Astrocyte (in vitro differentiated cells and primary cell): Measurements from ENCODE around the gene PTPRE. TPM values are rescaled to one million over a fixed set of nuclear protein-coding genes. Genes with fewer than 3 reads are reported as not detected.

Experiments used
- DNase-seq: peaks from one replicate; pipeline ENCODE4 v3.0.0-alpha.2; 2010; ENCODE audit warnings: low read depth
- FAIRE-seq: peaks from 2 replicates; lab custom pipeline; 2011; peaks lifted over from hg19 to GRCh38; lab: Jason Lieb, UNC
- H2AFZ ChIP-seq: 2 replicates; pipeline ENCODE4 v1.6.0; 2012; ENCODE audit warnings: low read depth, low read length, inconsistent platforms
- H3K27ac ChIP-seq: 2 replicates; pipeline ENCODE4 v1.5.1; 2011; ENCODE audit warnings: low read depth, low read length, inconsistent platforms
- H3K27me3 ChIP-seq: 2 replicates; pipeline ENCODE4 v1.6.0; 2011; ENCODE audit warnings: low read length, inconsistent platforms; ENCODE audit not compliant: insufficient read depth
- H3K36me3 ChIP-seq: 2 replicates; pipeline ENCODE4 v1.5.1; 2011; ENCODE audit warnings: low read length, inconsistent platforms; ENCODE audit not compliant: insufficient read depth
- H3K4me1 ChIP-seq: 2 replicates; pipeline ENCODE4 v1.5.1; 2011; ENCODE audit warnings: low read length, inconsistent platforms; ENCODE audit not compliant: insufficient read depth
- H3K4me2 ChIP-seq: 2 replicates; pipeline ENCODE4 v1.6.0; 2012; ENCODE audit warnings: low read length, inconsistent platforms
- H3K4me3 ChIP-seq: 2 replicates; pipeline ENCODE4 v1.5.1; 2011; ENCODE audit warnings: low read depth, mild to moderate bottlenecking, low read length, inconsistent platforms; ENCODE audit not compliant: insufficient read depth
- H3K79me2 ChIP-seq: 2 replicates; pipeline ENCODE4 v1.6.0; 2012; ENCODE audit warnings: mild to moderate bottlenecking, low read length, inconsistent platforms; ENCODE audit not compliant: insufficient read depth
- H3K9ac ChIP-seq: 2 replicates; pipeline ENCODE4 v1.6.0; 2012; ENCODE audit warnings: mild to moderate bottlenecking, low read length, inconsistent platforms
- H3K9me3 ChIP-seq: 2 replicates; pipeline ENCODE4 v1.5.1; 2012; ENCODE audit warnings: low read depth, mild to moderate bottlenecking, low read length, inconsistent platforms; ENCODE audit not compliant: insufficient read depth
- H4K20me1 ChIP-seq: 2 replicates; pipeline ENCODE4 v1.6.0; 2012; ENCODE audit warnings: low read length, inconsistent platforms; ENCODE audit not compliant: insufficient read depth
- H3K27ac Mint-ChIP-seq: one replicate; pipeline ENCODE4 v1.8.0; 2021; ENCODE audit warnings: mild to moderate bottlenecking, mixed read lengths; ENCODE audit not compliant: unreplicated experiment
- H3K27me3 Mint-ChIP-seq: one replicate; pipeline ENCODE4 v1.8.0; 2021; ENCODE audit warnings: low read depth, mixed read lengths; ENCODE audit not compliant: unreplicated experiment
- H3K36me3 Mint-ChIP-seq: one replicate; pipeline ENCODE4 v1.8.0; 2021; ENCODE audit warnings: low read depth, mixed read lengths; ENCODE audit not compliant: unreplicated experiment
- H3K4me1 Mint-ChIP-seq: one replicate; pipeline ENCODE4 v1.8.0; 2021; ENCODE audit warnings: low read depth, mixed read lengths; ENCODE audit not compliant: unreplicated experiment
- H3K4me3 Mint-ChIP-seq: one replicate; pipeline ENCODE4 v1.8.0; 2021; ENCODE audit warnings: mild to moderate bottlenecking, moderate library complexity, mixed read lengths; ENCODE audit not compliant: unreplicated experiment
- H3K9me3 Mint-ChIP-seq: one replicate; pipeline ENCODE4 v1.8.0; 2021; ENCODE audit warnings: mild to moderate bottlenecking, mixed read lengths; ENCODE audit not compliant: unreplicated experiment
- EZH2 ChIP-seq: IDR thresholded peaks from 2 replicates; pipeline ENCODE4 v1.6.1; 2012; ENCODE audit warnings: mild to moderate bottlenecking, low read length, inconsistent platforms; ENCODE audit not compliant: insufficient read depth
- total RNA-seq: library from RNA; stranded (reverse); gene quantifications from 2 replicates; pipeline ENCODE4 v1.2.1, GENCODE V29; 2021
- TF ChIP-seq, protein P1 (sequence below): IDR thresholded peaks from 2 replicates; pipeline ENCODE4 v1.5.1; 2011; ENCODE audit warnings: low read depth, mild to moderate bottlenecking, inconsistent platforms, low read length, moderate library complexity; ENCODE audit not compliant: insufficient read depth

The PTPRE gene
- total RNA-seq, 1 donor from 2014 or later: 14.1 TPM

DNA sequence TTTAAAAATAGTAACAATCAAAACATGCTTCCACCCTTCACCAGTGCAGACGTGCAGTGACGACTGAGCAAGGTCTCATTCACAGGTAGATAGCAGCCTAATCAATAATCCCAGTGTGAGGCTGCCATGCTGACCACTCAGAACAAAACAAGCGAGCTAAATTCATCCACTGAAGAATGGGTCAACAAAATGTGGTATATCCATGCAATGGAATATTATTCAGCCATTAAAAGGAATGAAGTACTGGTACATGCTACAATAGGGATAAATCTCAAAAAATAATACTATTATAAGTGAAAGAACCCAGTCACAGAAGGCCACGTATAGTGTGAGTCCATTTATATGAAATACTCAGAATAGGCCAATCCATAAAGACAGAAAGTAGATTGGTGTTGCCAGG, 74.0 kb downstream of the PTPRE start:
- Mint-ChIP-seq H3K27ac (no peak overlapping the region), H3K4me1 (peaks cover 28% of the 10 kb centered on the region), H3K27me3 (no peaks in the 10 kb centered on the region), H3K9me3 (peaks cover 8% of the 10 kb centered on the region), H3K4me3 (no peak overlapping the region), H3K36me3 (peaks cover 11% of the 10 kb centered on the region)
- no peaks in the 10 kb centered on the region for H3K9me3 ChIP-seq
- H3K36me3 ChIP-seq: no peaks in the 10 kb centered on the region
- DNase-seq: no peak
- H3K4me1 ChIP-seq: peaks cover 26% of the 10 kb centered on the region
- no peak overlapping the region for H3K9ac ChIP-seq
- no peak overlapping the region for H3K4me3 ChIP-seq
- no peaks in the 10 kb centered on the region for H4K20me1 ChIP-seq
- TF ChIP-seq EZH2: no peak
- TF ChIP-seq, protein P1, sequence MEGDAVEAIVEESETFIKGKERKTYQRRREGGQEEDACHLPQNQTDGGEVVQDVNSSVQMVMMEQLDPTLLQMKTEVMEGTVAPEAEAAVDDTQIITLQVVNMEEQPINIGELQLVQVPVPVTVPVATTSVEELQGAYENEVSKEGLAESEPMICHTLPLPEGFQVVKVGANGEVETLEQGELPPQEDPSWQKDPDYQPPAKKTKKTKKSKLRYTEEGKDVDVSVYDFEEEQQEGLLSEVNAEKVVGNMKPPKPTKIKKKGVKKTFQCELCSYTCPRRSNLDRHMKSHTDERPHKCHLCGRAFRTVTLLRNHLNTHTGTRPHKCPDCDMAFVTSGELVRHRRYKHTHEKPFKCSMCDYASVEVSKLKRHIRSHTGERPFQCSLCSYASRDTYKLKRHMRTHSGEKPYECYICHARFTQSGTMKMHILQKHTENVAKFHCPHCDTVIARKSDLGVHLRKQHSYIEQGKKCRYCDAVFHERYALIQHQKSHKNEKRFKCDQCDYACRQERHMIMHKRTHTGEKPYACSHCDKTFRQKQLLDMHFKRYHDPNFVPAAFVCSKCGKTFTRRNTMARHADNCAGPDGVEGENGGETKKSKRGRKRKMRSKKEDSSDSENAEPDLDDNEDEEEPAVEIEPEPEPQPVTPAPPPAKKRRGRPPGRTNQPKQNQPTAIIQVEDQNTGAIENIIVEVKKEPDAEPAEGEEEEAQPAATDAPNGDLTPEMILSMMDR: no peak
- no peak for FAIRE-seq
- no peaks in the 10 kb centered on the region for H3K79me2 ChIP-seq
- H3K27me3 ChIP-seq: no peaks in the 10 kb centered on the region
- no peak overlapping the region for H3K27ac ChIP-seq
- no peak overlapping the region for H3K4me2 ChIP-seq
- H2AFZ ChIP-seq: no peak overlapping the region

DNA sequence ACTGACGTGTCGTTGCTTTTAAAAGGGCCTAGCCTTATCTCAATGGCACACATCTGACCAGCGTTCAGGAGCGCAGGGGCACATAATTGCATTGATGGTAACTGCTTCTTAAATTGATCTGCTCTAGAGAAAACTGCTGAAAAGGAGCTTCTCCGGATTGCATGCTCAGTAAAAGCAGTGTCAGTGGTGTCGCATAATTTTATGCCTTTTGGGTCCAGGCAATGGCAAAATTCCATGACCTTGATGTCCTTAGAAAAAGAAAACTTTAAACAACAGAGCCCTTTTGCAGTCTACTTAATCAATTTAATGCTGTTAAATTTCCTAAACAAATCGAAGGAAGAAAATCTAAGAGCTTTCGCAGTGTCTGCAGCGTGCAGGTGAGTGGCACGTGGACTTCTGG, 75.7 kb downstream of the PTPRE start:
- Histone ChIP-seq H3K36me3 (no peaks in the 10 kb centered on the region), H3K4me3 (no peak overlapping the region), H4K20me1 (no peaks in the 10 kb centered on the region), H3K27me3 (no peaks in the 10 kb centered on the region), H3K4me2 (no peak overlapping the region), H3K9me3 (no peaks in the 10 kb centered on the region), H3K79me2 (no peaks in the 10 kb centered on the region), H3K9ac (no peak overlapping the region), H2AFZ (no peak overlapping the region), H3K27ac (no peak overlapping the region), H3K4me1 (peaks cover 19% of the 10 kb centered on the region)
- peaks cover 8% of the 10 kb centered on the region for H3K9me3 Mint-ChIP-seq
- peaks cover 19% of the 10 kb centered on the region for H3K4me1 Mint-ChIP-seq
- no peak for DNase-seq
- H3K4me3 Mint-ChIP-seq: no peak overlapping the region
- TF ChIP-seq, protein P1: no peak
- no peak for TF ChIP-seq EZH2
- peaks cover 11% of the 10 kb centered on the region for H3K36me3 Mint-ChIP-seq
- FAIRE-seq: no peak
- H3K27me3 Mint-ChIP-seq: no peaks in the 10 kb centered on the region
- no peak overlapping the region for H3K27ac Mint-ChIP-seq

DNA sequence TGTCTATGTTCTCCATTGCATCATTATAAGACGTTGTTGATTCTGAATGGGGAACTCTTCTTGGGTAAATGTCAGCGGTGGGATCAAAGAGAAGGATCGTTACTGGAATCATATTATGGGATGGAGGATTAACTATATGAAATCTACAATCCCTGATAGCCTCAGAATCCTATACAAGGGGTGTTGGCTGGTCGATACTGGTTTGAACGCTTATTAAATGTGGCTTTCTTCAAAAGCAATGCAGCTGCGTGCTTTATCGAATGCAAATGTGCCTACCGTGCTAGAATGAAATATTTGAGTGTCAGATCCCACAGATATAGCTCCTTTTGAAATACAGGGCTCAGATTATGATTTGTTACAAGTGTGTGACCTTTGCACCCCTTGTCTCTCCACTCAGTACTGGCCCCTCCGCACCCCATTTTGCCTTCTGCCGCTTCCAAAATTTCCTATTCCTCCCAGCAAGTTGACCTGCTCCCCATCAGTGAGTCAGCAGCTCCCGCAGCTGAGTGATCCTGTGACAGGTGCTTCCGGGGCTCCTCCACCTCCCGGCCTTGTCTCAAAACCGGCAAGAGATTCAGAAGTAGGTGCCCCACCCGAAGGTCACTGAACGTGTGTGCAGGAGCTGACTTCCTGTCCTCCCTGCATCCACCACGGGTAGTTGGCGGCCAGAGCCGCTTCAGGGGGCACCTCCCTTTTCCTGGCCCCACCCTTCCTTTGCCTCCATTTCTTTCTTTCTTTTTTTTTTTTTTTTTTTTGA, 76.6 kb downstream of the PTPRE start:
- no peaks in the 10 kb centered on the region for H3K79me2 ChIP-seq
- peaks cover 8% of the 10 kb centered on the region for H3K9me3 Mint-ChIP-seq
- FAIRE-seq (no peak), DNase-seq (no peak)
- no peak overlapping the region for H3K4me2 ChIP-seq
- no peaks in the 10 kb centered on the region for H3K27me3 ChIP-seq
- peaks cover 17% of the 10 kb centered on the region for H3K4me1 Mint-ChIP-seq
- peaks cover 11% of the 10 kb centered on the region for H3K36me3 Mint-ChIP-seq
- no peaks in the 10 kb centered on the region for H3K27me3 Mint-ChIP-seq
- H3K4me1 ChIP-seq: peaks cover 10% of the 10 kb centered on the region
- no peak overlapping the region for H2AFZ ChIP-seq
- H3K36me3 ChIP-seq: no peaks in the 10 kb centered on the region
- no peak overlapping the region for H3K27ac Mint-ChIP-seq
- H3K27ac ChIP-seq: no peak overlapping the region
- no peaks in the 10 kb centered on the region for H3K9me3 ChIP-seq
- H3K4me3 ChIP-seq: no peak overlapping the region
- no peak for TF ChIP-seq EZH2
- TF ChIP-seq, protein P1: no peak
- H3K4me3 Mint-ChIP-seq: no peak overlapping the region
- no peak overlapping the region for H3K9ac ChIP-seq
- no peaks in the 10 kb centered on the region for H4K20me1 ChIP-seq
